Kidney (tissue), 14 donors: ENCODE data around the gene SYNDIG1. TPM values are rescaled to one million over a fixed set of nuclear protein-coding genes. Genes with fewer than 3 reads are reported as not detected.

Experiments used
- DNase-seq, 5 donors: peaks; one replicate each; pipeline ENCODE4 v3.0.0-alpha.2; 2013 to 2020
- FAIRE-seq: peaks from 2 replicates; lab custom pipeline; 2012; peaks lifted over from hg19 to GRCh38; lab: Jason Lieb, UNC
- H3K27ac ChIP-seq, 2 donors: one replicate each; pipeline ENCODE4 v1.7.0; 2013; ENCODE audit warnings: low read depth in 2 of 2, low read length in 2 of 2, inconsistent platforms in 1 of 2
- H3K27me3 ChIP-seq: one replicate; pipeline ENCODE4 v1.7.1; 2013; ENCODE audit warnings: low read length, inconsistent platforms; ENCODE audit not compliant: control insufficient read depth, insufficient read depth
- H3K36me3 ChIP-seq, 3 donors: one replicate each; pipeline versions ENCODE4 v1.7.0 to v1.7.1; 2013; ENCODE audit warnings: low read length in 3 of 3, control low read depth in 1 of 3, inconsistent platforms in 1 of 3; ENCODE audit not compliant: insufficient read depth in 3 of 3, control insufficient read depth in 2 of 3
- H3K4me1 ChIP-seq, 3 donors: one replicate each; pipeline versions ENCODE4 v1.7.0 to v1.7.1; 2013; ENCODE audit warnings: low read length in 3 of 3, inconsistent platforms in 1 of 3, low read depth in 1 of 3; ENCODE audit not compliant: control insufficient read depth in 2 of 3, insufficient read depth in 2 of 3
- H3K4me3 ChIP-seq, 3 donors: one replicate each; pipeline versions ENCODE4 v1.7.0 to v1.8.1; 2013; ENCODE audit warnings: low read length in 3 of 3, control low read depth in 1 of 3, inconsistent platforms in 1 of 3
- H3K9ac ChIP-seq, 3 donors: one replicate each; pipeline versions ENCODE4 v1.7.0 to v1.7.1; 2013; ENCODE audit warnings: low read length in 3 of 3, control low read depth in 1 of 3, inconsistent platforms in 1 of 3
- H3K9me3 ChIP-seq, 3 donors: one replicate each; pipeline versions ENCODE4 v1.7.0 to v1.7.1; 2013; ENCODE audit warnings: low read length in 3 of 3, control low read depth in 1 of 3, inconsistent platforms in 1 of 3; ENCODE audit not compliant: control insufficient read depth in 2 of 3, insufficient read depth in 1 of 3
- intact Hi-C: fragments of 100-400 bp; cut with DNase I; formaldehyde crosslinking; loops from one replicate; pipeline ENCODE4 v1.11.1; 2022
- polyA plus RNA-seq: library from polyadenylated mRNA; stranded (reverse); fragments of 350-450 nt; fragmentation: Illumina TruSeq; extraction: RNeasy Lipid Tissue Mini Kit (QIAGEN cat#74804); gene quantifications from one replicate; pipeline ENCODE4 v1.2.3, GENCODE V29; 2014; ENCODE audit warnings: low read depth, low replicate concordance; ENCODE audit not compliant: insufficient read depth
- total RNA-seq: library from RNA; stranded (reverse); fragmentation: NEBNext Ultra II Directional; extraction: Animal tissue kit (Norgen Biotek cat#: 25700); gene quantifications from one replicate; pipeline ENCODE4 v1.2.1, GENCODE V29; 2021
- TF ChIP-seq, protein P1 (sequence below): IDR thresholded peaks from 3 replicates; pipeline ENCODE4 v1.5.1; 2012; ENCODE audit warnings: mild to moderate bottlenecking, moderate library complexity, borderline replicate concordance; ENCODE audit not compliant: insufficient read depth; ENCODE audit errors: extremely low read depth
- donor health status: control.
- donor health status: control.
- donor health status: control.
- donor health status: control.
- donor health status: control.
- donor health status: DM: yes; HTN: yes; CAD: no.
- donor health status: Normal renal cell carcinoma (clear cell type).

Gene SYNDIG1
- total and polyA plus RNA-seq, 2 donors from 2014 or later: 5.4 to 8.2 TPM

DNA sequence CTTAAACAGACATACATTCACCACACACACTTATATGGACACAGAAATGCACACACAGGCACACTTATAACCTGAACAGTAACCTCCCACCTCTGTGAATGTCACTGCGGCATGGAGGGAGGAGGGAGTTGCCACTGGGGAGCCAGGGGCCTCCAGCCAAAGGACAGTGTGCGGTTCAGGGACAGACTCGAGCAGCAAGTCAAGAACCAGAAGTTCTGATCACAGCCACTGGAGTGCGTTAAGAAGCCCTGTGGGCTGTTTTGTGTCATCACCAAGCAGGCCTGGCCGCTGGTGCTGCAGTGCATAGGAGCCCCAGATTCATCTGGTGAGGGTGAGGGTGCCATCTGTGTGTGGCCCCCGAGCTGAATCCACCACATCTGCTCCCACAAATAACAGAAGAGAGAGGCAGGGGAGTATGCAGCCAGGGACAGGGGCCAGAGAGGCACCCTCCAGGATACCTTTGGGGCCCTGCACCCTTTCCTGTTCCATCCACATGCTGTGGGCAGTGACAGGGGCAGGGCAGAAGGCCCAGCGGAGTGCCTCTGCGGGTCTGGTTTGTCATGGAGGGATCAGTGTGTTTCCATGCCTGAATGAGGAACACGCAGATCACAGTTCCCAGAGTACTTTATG lies 20.3 kb downstream of the SYNDIG1 start:
- Histone ChIP-seq H3K4me1 (no peaks in the 10 kb centered on the region), H3K9me3 (peaks cover 0 to 2% (median 0%) of the 10 kb centered on the region in 3 donors), H3K27ac (no peak overlapping the region), H3K36me3 (peaks cover 0 to 4% (median 4%) of the 10 kb centered on the region in 3 donors), H3K9ac (no peak overlapping the region), H3K27me3 (no peaks in the 10 kb centered on the region), H3K4me3 (no peak overlapping the region)
- peak in 1 of 5 donors; percentile 22 for DNase-seq
- no peak for FAIRE-seq
- intact Hi-C loops: no loop called here
- TF ChIP-seq, protein P1, sequence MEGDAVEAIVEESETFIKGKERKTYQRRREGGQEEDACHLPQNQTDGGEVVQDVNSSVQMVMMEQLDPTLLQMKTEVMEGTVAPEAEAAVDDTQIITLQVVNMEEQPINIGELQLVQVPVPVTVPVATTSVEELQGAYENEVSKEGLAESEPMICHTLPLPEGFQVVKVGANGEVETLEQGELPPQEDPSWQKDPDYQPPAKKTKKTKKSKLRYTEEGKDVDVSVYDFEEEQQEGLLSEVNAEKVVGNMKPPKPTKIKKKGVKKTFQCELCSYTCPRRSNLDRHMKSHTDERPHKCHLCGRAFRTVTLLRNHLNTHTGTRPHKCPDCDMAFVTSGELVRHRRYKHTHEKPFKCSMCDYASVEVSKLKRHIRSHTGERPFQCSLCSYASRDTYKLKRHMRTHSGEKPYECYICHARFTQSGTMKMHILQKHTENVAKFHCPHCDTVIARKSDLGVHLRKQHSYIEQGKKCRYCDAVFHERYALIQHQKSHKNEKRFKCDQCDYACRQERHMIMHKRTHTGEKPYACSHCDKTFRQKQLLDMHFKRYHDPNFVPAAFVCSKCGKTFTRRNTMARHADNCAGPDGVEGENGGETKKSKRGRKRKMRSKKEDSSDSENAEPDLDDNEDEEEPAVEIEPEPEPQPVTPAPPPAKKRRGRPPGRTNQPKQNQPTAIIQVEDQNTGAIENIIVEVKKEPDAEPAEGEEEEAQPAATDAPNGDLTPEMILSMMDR: no peak

DNA sequence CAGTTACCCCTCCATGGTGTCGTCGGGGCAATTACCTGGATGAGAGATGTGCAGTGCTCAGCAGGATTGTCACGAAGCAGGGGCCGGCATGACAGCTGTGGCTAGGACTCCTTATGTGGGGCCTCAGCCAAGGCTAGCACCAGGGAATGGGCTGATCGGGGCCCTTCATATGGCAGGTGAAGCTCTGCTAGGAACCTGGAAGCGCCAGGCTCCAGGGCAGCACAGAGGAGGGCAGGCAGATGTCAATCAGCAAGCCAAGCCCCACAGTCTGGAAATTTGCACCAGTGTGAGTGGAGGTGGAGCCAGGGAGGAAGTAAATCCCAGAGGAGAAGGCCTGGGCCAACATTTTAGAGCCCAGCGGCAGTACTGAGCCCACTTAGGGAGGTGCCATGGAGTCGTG lies 21.2 kb downstream of the SYNDIG1 start:
- Histone ChIP-seq H3K9me3 (peaks cover 0 to 2% (median 0%) of the 10 kb centered on the region in 3 donors), H3K9ac (no peak overlapping the region), H3K4me1 (no peaks in the 10 kb centered on the region), H3K27me3 (no peaks in the 10 kb centered on the region), H3K4me3 (no peak overlapping the region), H3K36me3 (peaks cover 0 to 4% (median 4%) of the 10 kb centered on the region in 3 donors), H3K27ac (no peak overlapping the region)
- DNase-seq: no peak
- TF ChIP-seq, protein P1: no peak
- no peak for FAIRE-seq
- intact Hi-C loops: no loop called here

DNA sequence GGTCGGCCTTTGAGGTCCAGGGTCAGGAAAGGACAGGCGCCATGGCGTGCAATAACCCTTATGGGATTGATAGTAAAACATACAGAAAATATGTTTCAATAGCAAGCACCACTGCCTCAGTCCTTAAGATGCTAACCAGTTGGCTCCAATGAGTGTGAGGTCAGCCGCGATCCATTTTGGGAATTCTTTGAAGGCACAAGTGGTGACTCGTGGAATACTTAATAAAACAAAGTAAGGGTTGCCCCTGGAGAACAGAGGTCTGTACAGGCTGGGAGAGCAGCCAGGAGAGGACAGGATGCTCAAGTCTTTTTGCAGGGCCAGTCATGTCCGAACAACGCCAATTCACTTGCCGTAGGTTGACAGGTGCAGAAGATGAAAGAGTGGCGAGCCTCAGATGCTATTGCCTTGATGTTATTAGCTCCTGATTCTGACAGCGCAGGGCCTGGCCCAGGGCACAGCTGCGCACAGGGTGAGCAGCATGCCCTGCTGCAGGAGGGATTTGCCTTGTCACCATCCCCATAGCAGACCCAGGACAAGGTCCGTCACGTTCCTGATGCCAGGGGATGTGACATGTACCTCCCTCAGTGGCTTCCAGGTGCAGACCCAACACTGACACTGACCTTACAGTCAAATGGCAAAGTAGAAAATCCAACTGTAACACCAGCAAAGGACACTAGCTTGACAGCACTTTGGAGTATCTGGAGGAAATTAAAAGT lies 21.8 kb downstream of the SYNDIG1 start:
- peaks cover 0 to 2% (median 0%) of the 10 kb centered on the region in 3 donors for H3K9me3 ChIP-seq
- intact Hi-C loops: no loop called here
- H3K9ac ChIP-seq: no peak overlapping the region
- TF ChIP-seq, protein P1: no peak
- H3K4me3 ChIP-seq: no peak overlapping the region
- H3K27me3 ChIP-seq: no peaks in the 10 kb centered on the region
- no peak for FAIRE-seq
- no peak overlapping the region for H3K27ac ChIP-seq
- DNase-seq: no peak
- H3K36me3 ChIP-seq: peaks cover 0 to 4% (median 4%) of the 10 kb centered on the region in 3 donors
- H3K4me1 ChIP-seq: no peaks in the 10 kb centered on the region
